ENCODE results near the gene RGS16.

Gene RGS16

GRCh38 chr1:182629080-182629479 is 24.9 kb upstream of the RGS16 start:
- no peak for DNase-seq

GRCh38 chr1:182628657-182629056 is 24.5 kb upstream of the RGS16 start:
- DNase-seq: no peak

- no peak for DNase-seq
Measured at GRCh38 chr1:182627622-182628021, 23.4 kb upstream of the RGS16 start.

- DNase-seq: no peak
Measured at GRCh38 chr1:182626527-182626926, 22.3 kb upstream of the RGS16 start.

- DNase-seq: no peak
Measured at GRCh38 chr1:182625719-182626504, 21.7 kb upstream of the RGS16 start.

- DNase-seq: no peak
Measured at GRCh38 chr1:182625024-182625423, 20.8 kb upstream of the RGS16 start.

GRCh38 chr1:182624577-182624976 is 20.4 kb upstream of the RGS16 start:
- no peak for DNase-seq

GRCh38 chr1:182622901-182623528 is 18.8 kb upstream of the RGS16 start:
- no peak for DNase-seq

GRCh38 chr1:182621906-182622305 is 17.7 kb upstream of the RGS16 start:
- DNase-seq: no peak

- no peak for DNase-seq
Measured at GRCh38 chr1:182620924-182621585, 16.9 kb upstream of the RGS16 start.

- DNase-seq: no peak
Measured at GRCh38 chr1:182617734-182618351, 13.7 kb upstream of the RGS16 start.

- no peak for DNase-seq
Measured at GRCh38 chr1:182617014-182617429, 12.8 kb upstream of the RGS16 start.

- DNase-seq: no peak
Measured at GRCh38 chr1:182616130-182617013, 12.2 kb upstream of the RGS16 start.

GRCh38 chr1:182615468-182616129 is 11.4 kb upstream of the RGS16 start:
- no peak for DNase-seq

GRCh38 chr1:182614796-182615454 is 10.7 kb upstream of the RGS16 start:
- DNase-seq: no peak

GRCh38 chr1:182611787-182612186 is 7.6 kb upstream of the RGS16 start:
- DNase-seq: no peak

- no peak for DNase-seq
Measured at GRCh38 chr1:182611326-182611725, 7.1 kb upstream of the RGS16 start.

GRCh38 chr1:182610606-182611194 is 6.5 kb upstream of the RGS16 start:
- no peak for DNase-seq

- no peak for DNase-seq
Measured at GRCh38 chr1:182608845-182609610, 4.8 kb upstream of the RGS16 start.

- no peak for DNase-seq
Measured at GRCh38 chr1:182608236-182608635, 4.0 kb upstream of the RGS16 start.

Measured in 8988T (cell line).